OCI-LY1 (cell line): ENCODE results near the gene CXADR.

Source experiments
- EZH2 ChIP-seq: fragments of 200-600 bp; sonication (generic), shearing (Covaris generic); IDR thresholded peaks from 2 replicates; pipeline ENCODE4 v1.8.0; 2017; ENCODE audit warnings: borderline replicate concordance, mixed run types, mild to moderate bottlenecking, antibody characterized with exemption, low read length, moderate library complexity, mixed read lengths
- TF ChIP-seq, protein P1 (sequence below): fragments of 200-600 bp; sonication (generic), shearing (Covaris generic); IDR thresholded peaks from 2 replicates; pipeline ENCODE4 v1.5.1; 2017; ENCODE audit warnings: mild to moderate bottlenecking, antibody characterized with exemption, low read length, moderate library complexity, mixed read lengths

DNA sequence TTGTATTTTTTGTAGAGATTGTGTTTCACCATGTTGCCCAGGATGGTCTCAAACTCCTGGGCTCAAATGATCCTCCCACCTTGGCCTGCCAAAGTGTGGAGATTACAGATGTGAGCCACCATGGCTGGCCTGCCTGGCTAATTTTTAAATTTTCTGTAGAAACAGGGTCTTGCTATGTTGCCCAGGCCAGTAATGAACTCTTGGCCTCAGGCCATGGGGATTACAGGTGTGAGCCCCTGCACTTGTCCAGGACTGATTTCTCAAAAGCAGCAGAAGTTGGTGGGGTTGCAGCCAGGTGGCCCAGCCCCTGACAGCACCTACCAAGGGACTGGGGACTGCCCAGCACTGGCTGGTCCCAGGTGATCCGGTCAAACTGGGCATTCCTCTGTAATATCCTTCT, 44.1 kb upstream of the CXADR start:
- TF ChIP-seq, protein P1, sequence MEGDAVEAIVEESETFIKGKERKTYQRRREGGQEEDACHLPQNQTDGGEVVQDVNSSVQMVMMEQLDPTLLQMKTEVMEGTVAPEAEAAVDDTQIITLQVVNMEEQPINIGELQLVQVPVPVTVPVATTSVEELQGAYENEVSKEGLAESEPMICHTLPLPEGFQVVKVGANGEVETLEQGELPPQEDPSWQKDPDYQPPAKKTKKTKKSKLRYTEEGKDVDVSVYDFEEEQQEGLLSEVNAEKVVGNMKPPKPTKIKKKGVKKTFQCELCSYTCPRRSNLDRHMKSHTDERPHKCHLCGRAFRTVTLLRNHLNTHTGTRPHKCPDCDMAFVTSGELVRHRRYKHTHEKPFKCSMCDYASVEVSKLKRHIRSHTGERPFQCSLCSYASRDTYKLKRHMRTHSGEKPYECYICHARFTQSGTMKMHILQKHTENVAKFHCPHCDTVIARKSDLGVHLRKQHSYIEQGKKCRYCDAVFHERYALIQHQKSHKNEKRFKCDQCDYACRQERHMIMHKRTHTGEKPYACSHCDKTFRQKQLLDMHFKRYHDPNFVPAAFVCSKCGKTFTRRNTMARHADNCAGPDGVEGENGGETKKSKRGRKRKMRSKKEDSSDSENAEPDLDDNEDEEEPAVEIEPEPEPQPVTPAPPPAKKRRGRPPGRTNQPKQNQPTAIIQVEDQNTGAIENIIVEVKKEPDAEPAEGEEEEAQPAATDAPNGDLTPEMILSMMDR: no peak
- TF ChIP-seq EZH2: no peak
